ENCODE measurements around the gene HOXA11.

The HOXA11 gene

GRCh38 chr7:27192546-27193334 lies 7.7 kb upstream of the HOXA11 start:
- DNase-seq (ENCODE audit: low spot score): peak; percentile 79

DNA sequence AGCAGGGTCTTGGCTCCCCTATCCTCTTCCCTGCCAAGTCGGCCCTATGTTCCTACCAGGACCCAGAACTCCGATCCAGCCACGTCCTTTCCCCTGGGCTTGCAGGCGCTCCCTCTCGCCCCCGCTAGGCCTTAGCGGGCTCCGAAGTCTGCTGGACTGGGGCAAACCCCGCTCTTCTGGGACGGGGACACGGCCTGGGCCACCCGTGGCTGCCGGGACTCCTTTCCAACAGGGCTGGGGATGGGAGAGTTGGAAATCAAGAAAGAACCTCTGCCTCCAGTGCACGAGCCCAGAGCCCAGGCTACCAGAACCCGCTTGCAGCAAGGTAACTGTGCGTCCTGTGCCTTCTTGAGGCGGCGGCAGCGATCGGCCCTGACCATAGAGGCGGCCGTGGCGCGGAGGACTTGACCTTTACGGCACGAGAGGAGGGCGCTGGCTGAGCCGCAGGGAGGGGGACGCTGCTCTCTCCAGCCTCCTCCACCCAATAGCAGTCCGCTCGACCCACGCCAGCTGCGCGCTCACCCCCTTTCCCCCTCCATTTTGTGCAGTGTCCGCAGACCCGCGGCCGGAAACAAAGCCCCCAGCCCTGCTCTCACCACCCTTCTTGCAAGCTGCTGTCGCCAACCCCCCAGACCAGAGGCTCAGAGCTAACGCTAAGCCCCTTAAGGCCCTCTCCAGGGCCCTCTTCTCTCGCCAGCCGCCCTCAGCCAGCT lies 7.0 kb upstream of the HOXA11 start:
- peak; percentile 78 for DNase-seq (ENCODE audit: low spot score)

DNA sequence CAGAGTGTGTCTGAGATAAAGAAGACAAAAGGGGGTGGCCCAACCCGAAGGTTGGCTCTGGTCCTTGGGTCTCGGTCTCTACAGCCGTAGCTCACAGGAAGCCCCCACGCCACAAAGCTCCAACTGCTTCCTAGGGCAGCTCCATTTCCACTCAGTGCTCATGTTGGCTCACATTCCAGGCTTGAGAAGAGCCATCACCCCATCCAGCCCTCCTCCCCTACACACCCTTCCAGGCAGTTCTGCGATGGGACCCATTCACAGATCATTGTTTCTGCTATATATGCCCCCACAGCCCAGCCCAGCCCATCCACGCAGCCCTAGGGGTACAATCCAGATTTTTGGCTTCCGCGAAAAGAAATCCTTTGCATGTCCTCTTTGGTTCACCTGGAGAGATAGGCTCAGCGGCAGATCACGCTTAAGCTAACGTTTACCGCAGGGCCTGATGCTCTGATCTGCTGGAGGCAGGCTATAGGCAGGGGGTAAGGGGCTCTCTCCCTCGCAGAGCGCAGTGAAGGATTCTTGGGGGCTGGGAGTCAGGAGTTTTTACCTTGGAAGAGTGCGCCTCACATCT lies 6.2 kb upstream of the HOXA11 start:
- peak; percentile 64 for DNase-seq (ENCODE audit: low spot score)

DNA sequence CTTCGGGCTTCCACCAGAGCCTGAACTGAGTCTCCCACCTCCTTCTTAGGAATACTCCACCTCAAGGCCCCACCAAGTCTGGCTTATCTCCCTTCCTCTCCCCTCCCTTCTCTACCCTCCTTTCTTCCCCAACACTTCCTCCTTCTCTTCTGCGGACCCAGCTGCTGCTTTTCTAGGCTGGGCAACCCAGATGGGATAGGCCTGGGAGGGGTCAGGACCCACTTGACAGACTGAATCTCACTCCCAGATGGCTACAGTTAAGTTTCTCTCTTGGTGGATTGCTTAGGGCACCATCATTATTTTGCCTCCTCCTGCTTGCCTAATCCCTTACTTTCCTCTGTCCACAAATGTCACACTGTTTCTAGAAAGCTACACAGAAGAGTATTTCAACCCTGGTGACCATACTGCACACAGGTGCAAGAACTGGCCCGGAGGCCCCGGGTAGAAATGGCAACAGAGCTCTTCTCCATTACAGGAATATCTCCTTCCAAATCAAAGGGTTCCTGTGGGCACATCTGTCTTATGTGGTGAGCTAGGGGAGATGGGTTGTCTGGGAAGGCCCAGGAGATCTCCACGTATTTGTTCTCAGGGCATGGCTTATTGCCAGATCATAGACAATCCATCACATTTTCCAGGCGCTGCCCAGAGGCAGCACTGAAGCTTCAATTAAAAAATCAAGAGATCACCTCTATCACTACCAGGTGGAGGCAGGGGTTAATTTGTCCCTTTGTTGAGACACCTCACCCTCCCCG lies 5.1 kb upstream of the HOXA11 start:
- peak; percentile 61 for DNase-seq (ENCODE audit: low spot score)

DNA sequence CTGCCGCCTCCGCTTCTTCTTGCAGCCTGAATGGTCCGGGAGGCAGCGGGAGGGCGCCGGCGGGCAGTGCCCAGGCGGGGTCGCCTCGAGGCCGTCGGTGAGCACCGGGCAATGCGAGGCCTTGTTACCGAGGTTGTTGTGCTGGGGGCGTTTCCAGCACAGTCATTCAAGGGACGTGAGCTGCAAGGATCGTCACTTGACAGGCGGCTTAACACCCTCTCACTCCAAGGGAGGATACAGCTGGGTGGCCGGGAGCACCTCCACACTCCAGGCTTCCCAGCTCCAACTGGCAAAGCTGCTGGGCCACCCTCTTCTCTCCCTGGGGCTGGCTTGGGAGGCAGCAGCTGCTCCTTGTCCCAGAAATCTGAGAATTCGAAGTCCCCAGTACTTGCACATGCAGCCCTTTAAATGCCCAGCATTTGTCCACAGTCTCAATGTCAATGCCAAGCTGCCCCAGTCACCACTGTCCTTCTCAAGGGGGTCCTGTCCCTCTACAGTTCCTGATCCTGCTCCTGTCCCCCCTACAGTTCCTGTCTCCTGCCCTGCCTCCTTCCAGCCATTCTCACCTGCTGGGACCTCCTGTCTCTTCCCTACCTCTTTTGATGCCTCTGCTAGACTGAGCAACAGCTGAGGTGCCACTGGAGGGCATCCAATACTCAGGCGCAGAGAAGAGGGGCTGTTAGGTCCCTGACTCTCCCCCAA lies 4.4 kb upstream of the HOXA11 start:
- peak; percentile 69 for DNase-seq (ENCODE audit: low spot score)

GRCh38 chr7:27188386-27189294 lies 3.6 kb upstream of the HOXA11 start:
- DNase-seq (ENCODE audit: low spot score): peak; percentile 74

- peak; percentile 70 for DNase-seq (ENCODE audit: low spot score)
These were observed 2.7 kb upstream of the HOXA11 start for GRCh38 chr7:27187475-27188385.

GRCh38 chr7:27186668-27187474 lies 1.8 kb upstream of the HOXA11 start:
- DNase-seq (ENCODE audit: low spot score): peak; percentile 56

- peak; percentile 70 for DNase-seq (ENCODE audit: low spot score)
These were observed 1.0 kb upstream of the HOXA11 start for GRCh38 chr7:27185854-27186667.

DNA sequence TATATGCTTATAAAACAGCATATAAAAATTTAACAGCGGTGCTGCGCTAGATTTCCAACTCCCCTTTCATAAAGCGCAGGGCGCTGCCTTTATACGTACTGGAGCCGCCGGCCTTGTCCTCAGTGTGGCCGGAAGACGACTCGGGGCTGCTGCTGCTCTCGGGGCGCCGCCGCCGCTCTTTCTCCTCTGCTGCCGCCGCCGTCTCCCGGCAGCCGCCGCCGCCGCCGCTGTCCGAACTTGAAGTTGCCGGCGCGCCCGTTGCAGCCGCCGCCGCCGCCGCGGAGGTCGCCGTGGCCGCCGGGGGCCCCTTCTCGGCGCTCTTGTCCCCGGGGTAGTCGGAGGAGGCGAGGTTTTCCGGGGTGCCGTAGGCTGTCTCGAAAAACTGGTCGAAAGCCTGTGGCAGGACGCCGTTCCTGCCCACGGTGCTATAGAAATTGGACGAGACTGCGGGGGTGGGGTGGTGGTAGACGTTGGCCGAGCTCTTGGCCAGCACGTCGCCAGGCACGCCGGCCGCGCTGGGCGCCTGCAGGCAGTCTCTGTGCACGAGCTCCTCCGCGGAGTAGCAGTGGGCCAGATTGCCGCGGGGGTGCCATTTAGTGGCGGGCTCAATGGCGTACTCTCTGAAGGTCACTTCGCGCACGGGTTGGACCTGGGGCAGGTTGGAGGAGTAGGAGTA lies 557 bp downstream of the HOXA11 start:
- DNase-seq (ENCODE audit: low spot score): no peak

DNA sequence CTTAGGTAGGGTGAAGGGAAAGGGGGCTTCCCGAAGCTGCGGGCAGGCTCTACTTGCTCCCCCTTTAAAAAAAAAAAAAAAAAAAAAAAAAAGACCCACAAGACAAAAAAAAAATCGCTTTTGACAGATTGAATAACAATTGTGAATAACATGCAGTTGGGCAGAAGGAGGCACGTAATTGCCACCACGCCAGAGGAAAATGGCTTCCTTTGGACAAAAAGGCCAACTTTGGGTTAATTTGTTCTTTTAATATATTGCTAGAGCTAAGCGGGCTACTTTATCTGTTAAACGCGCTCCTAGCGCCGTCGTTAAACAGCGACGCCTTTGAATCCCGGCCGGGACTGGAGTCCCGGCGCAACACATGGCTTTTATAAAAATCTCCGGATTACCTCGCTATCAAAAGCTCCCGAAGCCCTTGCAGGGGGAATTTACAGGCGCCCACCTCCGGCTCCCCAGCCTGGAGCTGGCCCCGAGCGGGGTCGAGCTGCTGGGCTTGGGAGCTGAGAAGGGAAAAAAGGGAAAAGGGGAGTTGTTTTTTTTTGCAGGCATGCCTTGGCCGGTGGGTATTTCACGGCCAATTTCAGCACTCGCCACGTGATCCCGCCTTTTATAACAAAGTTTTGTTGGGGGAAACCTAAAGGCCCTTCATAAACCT lies 1.2 kb downstream of the HOXA11 start:
- peak; percentile 66 for DNase-seq (ENCODE audit: low spot score)

DNA sequence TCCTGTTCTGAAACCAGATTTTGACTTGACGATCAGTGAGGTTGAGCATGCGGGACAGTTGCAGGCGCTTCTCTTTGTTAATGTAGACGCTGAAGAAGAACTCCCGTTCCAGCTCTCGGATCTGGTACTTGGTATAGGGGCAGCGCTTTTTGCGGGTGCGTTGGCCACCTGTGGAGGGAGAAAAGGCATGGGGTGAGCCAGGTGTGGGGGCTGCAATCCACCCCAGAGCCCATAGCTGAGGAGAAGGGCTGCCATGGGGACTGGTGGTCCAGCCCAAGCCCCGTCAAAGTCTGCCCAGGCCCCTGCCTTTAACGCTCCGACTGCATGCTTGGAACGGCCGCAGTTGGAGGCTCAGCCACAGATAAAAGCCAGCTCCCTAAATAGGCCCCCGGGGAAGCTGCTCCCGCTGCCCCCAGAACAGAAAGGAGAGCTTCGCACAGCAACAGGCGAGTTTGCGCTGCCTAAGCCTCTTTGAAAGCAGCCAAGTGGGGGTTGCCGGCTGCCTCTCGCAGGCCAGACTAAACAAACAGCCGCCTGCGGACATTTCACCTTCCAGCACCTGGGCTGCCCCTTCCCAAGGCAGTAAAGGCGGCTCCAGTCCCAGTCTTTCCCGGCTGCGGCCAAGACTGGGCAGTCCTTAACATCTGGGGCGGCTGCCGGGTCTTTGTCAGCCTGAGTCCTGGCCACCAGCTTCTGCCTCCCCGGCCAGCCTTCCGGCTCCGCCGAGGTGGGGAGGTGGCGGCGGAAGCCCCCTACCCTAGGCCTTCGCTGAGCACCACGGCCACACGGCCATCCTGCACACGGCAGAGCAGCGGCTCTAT lies 2.0 kb downstream of the HOXA11 start:
- DNase-seq (ENCODE audit: low spot score): peak; percentile 75

GRCh38 chr7:27182285-27182841 lies 2.7 kb downstream of the HOXA11 start:
- peak; percentile 65 for DNase-seq (ENCODE audit: low spot score)

DNA sequence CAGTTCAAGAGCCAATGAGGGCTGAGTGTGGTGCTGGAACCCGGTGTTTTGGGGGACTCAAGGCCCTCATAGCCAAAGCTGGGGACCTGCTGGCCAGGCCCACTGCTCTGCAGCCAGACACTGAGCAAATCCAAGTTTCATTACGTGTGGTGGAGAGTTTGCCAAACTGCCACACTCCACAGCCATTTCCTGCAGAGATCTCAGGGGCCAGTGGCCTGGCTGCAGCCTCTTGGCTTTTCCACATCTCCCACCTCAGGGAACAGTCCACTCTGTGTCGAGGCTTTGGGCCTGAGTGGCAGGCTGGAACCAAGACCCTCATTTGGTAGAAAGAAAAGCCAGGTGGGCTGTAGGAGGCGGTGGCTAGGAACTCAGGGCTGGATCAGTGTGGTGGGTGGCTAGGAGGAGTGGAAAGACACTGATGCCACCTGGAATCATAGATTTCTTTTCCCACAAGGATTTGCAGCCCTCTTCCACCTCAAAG lies 3.2 kb downstream of the HOXA11 start:
- peak; percentile 63 for DNase-seq (ENCODE audit: low spot score)
